SU-DHL-6 (cell line): ENCODE data around the gene NLRP1.
A peak's percentile ranks its signal among the peaks of the same experiment; 100 is the strongest.

Source experiments
- H2AFZ ChIP-seq: fragments of 200-600 bp; sonication (generic); 2 replicates; pipeline ENCODE4 v1.6.1; 2014; ENCODE audit warnings: low read depth, mild to moderate bottlenecking, moderate library complexity, mixed read lengths, antibody characterized with exemption, low read length; ENCODE audit not compliant: severe bottlenecking
- H3F3A ChIP-seq: fragments of 200-600 bp; shearing (Covaris generic); 2 replicates; pipeline ENCODE4 v1.6.0; 2016; ENCODE audit warnings: antibody characterized with exemption, mild to moderate bottlenecking; ENCODE audit not compliant: insufficient read depth
- H3K27ac ChIP-seq: fragments of 200-600 bp; sonication (generic); 2 replicates; pipeline ENCODE4 v1.5.1; 2016; ENCODE audit warnings: low read depth, mild to moderate bottlenecking, low read length, moderate library complexity, mixed read lengths
- H3K27me3 ChIP-seq: fragments of 200-600 bp; sonication (generic), shearing (Covaris generic); 2 replicates; pipeline ENCODE4 v1.6.0; 2014; ENCODE audit warnings: mild to moderate bottlenecking, low read length
- H3K36me3 ChIP-seq: fragments of 200-600 bp; sonication (generic); 2 replicates; pipeline ENCODE4 v1.6.1; 2014; ENCODE audit warnings: mild to moderate bottlenecking, low read length, mixed read lengths
- H3K4me2 ChIP-seq: fragments of 300-600, 200-600 bp; shearing (Covaris generic), sonication (generic); 2 replicates; pipeline ENCODE4 v1.6.0; 2014; ENCODE audit warnings: low read length, low read depth, mild to moderate bottlenecking; ENCODE audit not compliant: poor library complexity, severe bottlenecking
- H3K4me3 ChIP-seq: fragments of 200-600 bp; sonication (generic); 2 replicates; pipeline ENCODE4 v1.5.1; 2014; ENCODE audit warnings: antibody characterized with exemption, low read length, mild to moderate bottlenecking, mixed read lengths; ENCODE audit not compliant: insufficient read depth, poor library complexity, severe bottlenecking
- H3K79me2 ChIP-seq: fragments of 200-600 bp; sonication (generic); 2 replicates; pipeline ENCODE4 v1.6.1; 2014; ENCODE audit warnings: mild to moderate bottlenecking, low read length, moderate library complexity; ENCODE audit not compliant: insufficient read depth
- H3K9ac ChIP-seq: fragments of 200-600 bp; sonication (generic); 2 replicates; pipeline ENCODE4 v1.7.0; 2014; ENCODE audit warnings: mild to moderate bottlenecking, low read length
- H3K9me2 ChIP-seq: fragments of 200-600 bp; sonication (generic); replicated peaks from 2 replicates; pipeline ENCODE4 v1.6.1; 2014; ENCODE audit warnings: low read length; ENCODE audit not compliant: insufficient read depth
- H3K9me3 ChIP-seq: fragments of 200-600 bp; sonication (generic); 2 replicates; pipeline ENCODE4 v1.6.1; 2014; ENCODE audit warnings: low read length, mixed read lengths; ENCODE audit not compliant: insufficient read depth
- H4K20me1 ChIP-seq: fragments of 200-600 bp; sonication (generic); 2 replicates; pipeline ENCODE4 v1.6.1; 2014; ENCODE audit warnings: low read depth, mild to moderate bottlenecking, antibody characterized with exemption, low read length, moderate library complexity, mixed read lengths
- CTCF ChIP-seq: fragments of 200-600 bp; sonication (generic); IDR thresholded peaks from one replicate; pipeline ENCODE4 v1.5.1; 2017; ENCODE audit warnings: antibody characterized with exemption, mild to moderate bottlenecking, low read length, moderate library complexity; ENCODE audit not compliant: insufficient read depth, poor library complexity, severe bottlenecking
- EZH2phosphoT487 ChIP-seq: fragments of 200-600 bp; sonication (generic), shearing (Covaris generic); conservative IDR thresholded peaks from 2 replicates; pipeline ENCODE4 v1.6.1; 2018; ENCODE audit warnings: mild to moderate bottlenecking, antibody characterized with exemption, low read length, moderate library complexity, mixed read lengths

NLRP1 gene

DNA sequence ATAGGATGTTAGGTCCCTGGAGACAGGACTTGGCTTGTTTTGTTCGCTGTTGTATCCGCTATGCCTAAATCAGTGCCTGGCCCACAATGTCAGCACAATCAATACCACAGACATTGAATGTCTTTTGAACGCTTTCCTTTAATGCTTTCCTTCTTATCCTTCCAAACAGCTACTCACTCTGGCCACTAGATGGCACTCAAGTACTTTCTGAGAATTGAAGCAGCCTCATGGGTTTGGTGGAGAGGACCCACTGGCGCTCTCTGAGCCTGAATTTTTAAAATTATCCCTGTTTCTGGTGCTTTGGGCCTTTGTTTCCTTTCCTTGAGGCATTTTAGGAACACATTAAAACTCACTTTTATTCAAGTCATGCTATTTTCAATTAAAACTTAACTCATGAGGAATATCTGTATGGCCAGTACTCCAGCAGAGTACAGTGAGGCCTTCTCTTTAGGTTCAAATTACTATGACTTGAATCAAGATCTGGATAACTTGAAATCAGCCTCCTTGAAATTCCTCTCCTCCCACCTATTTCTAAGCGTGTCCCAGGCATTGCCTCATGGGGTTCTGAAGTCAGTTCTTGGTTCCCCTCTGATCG, 3.2 kb upstream of the NLRP1 start:
- no peaks in the 10 kb centered on the region for H3K36me3 ChIP-seq
- no peaks in the 10 kb centered on the region for H3K79me2 ChIP-seq
- H3K27ac ChIP-seq = no peak overlapping the region
- H3K9ac ChIP-seq = no peak overlapping the region
- no peaks in the 10 kb centered on the region for H4K20me1 ChIP-seq
- no peaks in the 10 kb centered on the region for H3F3A ChIP-seq
- TF ChIP-seq EZH2phosphoT487 (no peak), CTCF (peak; percentile 67)
- H3K9me3 ChIP-seq = no peaks in the 10 kb centered on the region
- no peak overlapping the region for H2AFZ ChIP-seq
- no peaks in the 10 kb centered on the region for H3K9me2 ChIP-seq
- H3K4me2 ChIP-seq = no peak overlapping the region
- no peak overlapping the region for H3K4me3 ChIP-seq
- no peaks in the 10 kb centered on the region for H3K27me3 ChIP-seq

GRCh38 chr17:5585836-5586521, 1.7 kb upstream of the NLRP1 start:
- no peaks in the 10 kb centered on the region for H3K79me2 ChIP-seq
- no peak overlapping the region for H3K9ac ChIP-seq
- no peaks in the 10 kb centered on the region for H3F3A ChIP-seq
- no peak overlapping the region for H3K27ac ChIP-seq
- no peaks in the 10 kb centered on the region for H4K20me1 ChIP-seq
- H3K27me3 ChIP-seq = no peaks in the 10 kb centered on the region
- H3K4me3 ChIP-seq = no peak overlapping the region
- no peak overlapping the region for H3K4me2 ChIP-seq
- no peaks in the 10 kb centered on the region for H3K9me2 ChIP-seq
- no peaks in the 10 kb centered on the region for H3K36me3 ChIP-seq
- no peak for TF ChIP-seq EZH2phosphoT487
- TF ChIP-seq CTCF = no peak
- H3K9me3 ChIP-seq = no peaks in the 10 kb centered on the region
- no peak overlapping the region for H2AFZ ChIP-seq

GRCh38 chr17:5585287-5585794, 1.0 kb upstream of the NLRP1 start:
- H3K79me2 ChIP-seq = no peaks in the 10 kb centered on the region
- H3K36me3 ChIP-seq = no peaks in the 10 kb centered on the region
- H3K4me2 ChIP-seq = no peak overlapping the region
- H3K27ac ChIP-seq = no peak overlapping the region
- TF ChIP-seq EZH2phosphoT487 (no peak), CTCF (no peak)
- no peak overlapping the region for H3K4me3 ChIP-seq
- H3K9ac ChIP-seq = no peak overlapping the region
- H3K9me3 ChIP-seq = no peaks in the 10 kb centered on the region
- no peaks in the 10 kb centered on the region for H3K9me2 ChIP-seq
- no peak overlapping the region for H2AFZ ChIP-seq
- no peaks in the 10 kb centered on the region for H4K20me1 ChIP-seq
- H3K27me3 ChIP-seq = no peaks in the 10 kb centered on the region
- no peaks in the 10 kb centered on the region for H3F3A ChIP-seq
